HG02840 (cell line): ENCODE data around the gene PCGF6.

Experiments
- ATAC-seq: cut with Tn5 transposase; IDR thresholded peaks from one replicate; pipeline ENCODE4 v1.9.1; 2021; ENCODE audit warnings: mild to moderate bottlenecking, moderate library complexity, moderate number of reproducible peaks; ENCODE audit not compliant: unreplicated experiment, low FRiP score

Gene PCGF6

DNA sequence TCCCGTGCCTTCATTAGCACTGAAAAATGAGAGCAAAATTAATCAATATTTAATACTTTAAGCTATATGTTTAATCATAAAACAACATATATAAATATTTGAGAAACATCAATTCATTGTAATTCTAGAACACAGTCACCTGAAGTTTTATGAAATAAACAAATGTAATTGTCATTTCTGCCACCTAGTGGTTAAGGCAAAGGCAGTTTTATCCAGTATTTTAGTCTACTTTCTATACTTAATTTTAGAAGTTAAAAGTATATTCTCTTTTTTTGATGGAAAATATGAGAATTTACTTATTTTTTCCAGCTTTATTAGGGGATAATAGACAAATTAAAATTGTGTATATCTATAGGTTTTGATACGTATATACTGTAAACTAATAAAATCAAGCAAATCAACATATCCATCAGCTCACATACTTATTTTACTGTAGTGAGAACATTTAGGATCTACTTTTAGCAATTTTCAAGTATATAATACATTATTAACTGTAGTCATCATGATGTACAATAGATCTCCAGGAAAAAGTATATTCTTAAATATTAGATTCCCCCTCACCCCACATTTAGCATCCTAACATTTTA lies 16.9 kb downstream of the PCGF6 start:
- ATAC-seq, result no peak

DNA sequence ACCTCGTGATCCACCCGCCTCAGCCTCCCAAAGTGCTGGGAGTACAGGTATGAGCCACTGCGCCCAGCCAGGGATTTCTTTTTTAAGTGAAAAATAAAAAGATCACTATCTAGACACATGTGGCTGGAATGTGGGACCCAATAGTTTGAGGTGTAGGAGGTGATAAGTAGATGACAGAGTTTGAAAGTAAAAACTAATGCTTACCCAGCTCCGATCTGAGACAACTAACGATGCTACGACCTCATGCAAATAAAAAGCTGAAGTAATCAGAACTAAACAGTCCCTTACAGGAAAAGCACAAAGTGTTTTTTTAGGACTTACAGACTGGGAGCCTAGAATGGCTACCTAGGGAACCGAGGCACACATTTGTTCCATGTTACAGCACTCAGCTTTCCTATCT lies 23.0 kb downstream of the PCGF6 start:
- ATAC-seq, result no peak

DNA sequence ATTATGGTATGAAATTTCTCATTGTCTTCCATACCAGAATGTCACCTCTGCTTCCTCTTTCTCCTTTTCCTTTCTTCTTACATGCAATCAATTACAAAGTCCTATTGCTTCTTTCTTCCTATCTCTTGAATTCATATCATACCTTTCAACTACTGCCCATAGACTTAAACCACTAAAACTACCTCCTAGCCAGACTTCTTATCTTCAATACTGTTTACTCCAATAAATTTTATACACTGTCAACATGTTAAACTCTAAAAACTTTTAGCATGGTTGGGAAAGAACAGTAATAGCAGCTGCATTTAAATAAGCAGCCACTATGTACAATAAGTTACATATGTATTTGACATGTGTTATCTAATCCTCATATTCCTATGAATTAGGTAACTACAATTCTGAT lies 34.9 kb downstream of the PCGF6 start:
- ATAC-seq, result no peak

DNA sequence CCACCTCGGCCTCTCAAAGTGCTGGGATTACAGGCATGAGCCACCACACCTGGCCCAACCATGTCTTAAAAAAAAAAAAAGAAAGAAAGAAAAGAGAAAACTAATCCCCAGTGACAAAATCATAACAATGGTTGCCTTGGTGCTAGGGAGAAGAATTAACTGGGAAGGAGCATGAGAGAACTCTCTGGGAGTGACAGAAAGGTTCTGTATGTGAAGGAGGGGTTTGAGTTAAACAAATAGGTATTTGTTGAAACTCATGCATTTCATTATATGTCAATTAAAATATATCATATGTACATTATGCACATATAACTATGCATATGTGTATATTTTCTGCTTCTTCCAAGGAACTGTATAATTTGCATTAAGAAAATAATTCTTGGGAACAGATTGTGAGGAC lies 40.7 kb downstream of the PCGF6 start:
- no peak for ATAC-seq

DNA sequence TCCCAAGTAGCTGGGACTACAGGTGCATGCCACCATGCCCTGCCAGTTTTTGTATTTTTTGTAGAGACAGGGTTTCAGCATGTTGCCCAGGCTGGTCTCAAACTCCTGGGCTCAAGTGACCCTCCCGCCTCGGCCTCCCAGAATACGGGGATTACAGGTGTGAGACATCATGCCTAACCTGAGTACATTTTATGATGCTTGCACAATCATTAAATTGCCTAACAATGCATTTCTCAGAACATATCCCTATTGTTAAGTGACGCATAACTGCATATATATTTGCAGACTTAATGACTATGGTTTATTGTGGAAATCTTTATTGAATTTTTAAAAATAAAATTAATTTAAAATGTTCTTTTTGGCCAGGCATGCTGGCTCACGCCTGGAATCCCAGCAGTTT lies 43.3 kb downstream of the PCGF6 start:
- no peak for ATAC-seq

DNA sequence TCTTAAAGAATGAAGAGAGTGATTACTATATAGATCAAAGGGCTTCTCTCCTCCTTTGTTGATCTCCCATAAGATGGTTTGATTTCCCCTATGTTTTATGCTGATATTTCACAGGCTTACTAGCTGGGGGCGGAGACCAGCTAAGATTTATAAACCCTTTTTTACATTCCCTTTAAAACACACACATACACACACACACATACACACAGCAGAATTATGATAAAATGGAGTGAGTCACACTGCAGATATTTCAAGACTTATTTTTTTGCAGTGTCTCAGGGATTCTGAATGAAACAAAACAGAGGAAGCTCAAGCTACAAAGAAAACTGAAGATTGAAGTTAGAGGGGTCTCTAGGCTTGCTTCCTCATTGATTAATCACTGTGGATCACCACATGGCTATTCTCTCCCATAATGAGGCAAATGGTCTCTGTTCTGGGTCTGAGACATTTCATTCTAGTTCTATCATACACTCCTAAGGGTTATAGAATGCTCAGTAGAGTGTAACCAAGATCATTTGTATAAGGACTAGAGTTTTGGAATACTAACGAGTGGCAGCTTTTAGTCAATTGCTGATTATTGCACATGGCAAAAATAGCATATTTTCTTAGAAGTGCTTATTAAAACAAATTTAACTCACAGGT lies 55.4 kb downstream of the PCGF6 start:
- ATAC-seq, result no peak

DNA sequence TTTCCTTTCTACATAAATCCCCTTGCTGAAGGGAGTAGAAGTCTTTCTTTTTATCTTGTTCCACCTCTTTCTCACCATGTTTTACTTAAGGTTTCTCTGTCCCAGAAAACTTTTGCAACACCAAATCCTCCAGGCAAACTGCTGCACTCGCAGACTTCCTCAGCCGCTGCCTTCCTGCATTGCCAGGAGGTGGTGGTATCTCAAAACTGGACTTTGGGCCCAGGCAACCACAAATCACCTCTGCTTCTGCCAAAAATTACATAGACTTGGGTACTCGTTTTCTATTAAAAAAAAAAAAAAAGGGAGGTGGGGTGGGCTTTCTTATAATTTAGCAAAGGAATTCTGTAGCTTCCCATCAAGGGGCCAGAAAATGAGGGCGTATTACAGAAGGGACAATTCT lies 59.4 kb downstream of the PCGF6 start:
- ATAC-seq, result no peak

DNA sequence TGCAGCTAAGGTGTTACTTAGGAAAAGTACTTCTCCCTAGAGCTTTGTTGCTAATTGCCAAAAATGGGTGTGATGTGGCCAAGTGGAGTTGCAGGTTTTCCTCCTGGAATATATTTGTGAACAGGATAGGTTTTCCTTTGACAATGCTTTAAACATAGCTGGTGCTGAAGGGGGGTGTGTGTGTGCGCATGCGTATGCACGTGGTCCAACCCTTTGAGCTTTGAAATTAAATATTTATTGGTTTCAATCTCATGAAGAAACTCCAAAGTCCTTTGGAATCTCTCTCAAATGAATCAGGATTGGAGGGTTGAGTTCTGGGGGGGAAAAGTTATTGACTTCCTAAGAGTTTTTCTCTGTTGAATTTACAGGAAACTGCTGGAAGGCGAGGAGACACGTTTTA lies 62.9 kb downstream of the PCGF6 start:
- ATAC-seq, result no peak

DNA sequence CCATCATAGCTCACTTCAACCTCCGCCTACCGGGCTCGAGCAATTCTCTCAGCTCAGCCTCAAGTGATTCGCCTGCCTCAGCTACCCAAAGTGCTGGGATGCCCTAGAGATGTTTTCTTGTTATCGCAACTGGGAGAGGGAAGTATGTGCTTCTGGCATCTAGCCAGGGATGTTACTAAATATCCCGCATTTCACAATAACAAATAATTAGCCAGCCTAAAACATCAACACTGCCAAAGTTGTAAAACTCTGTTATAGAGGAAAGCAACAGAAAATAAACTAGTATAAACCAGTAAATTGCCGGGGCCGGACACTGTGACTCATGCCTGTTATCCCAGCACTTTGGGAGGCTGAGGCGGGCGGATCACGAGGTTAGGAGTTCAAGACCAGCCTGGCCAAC lies 66.8 kb downstream of the PCGF6 start:
- no peak for ATAC-seq

DNA sequence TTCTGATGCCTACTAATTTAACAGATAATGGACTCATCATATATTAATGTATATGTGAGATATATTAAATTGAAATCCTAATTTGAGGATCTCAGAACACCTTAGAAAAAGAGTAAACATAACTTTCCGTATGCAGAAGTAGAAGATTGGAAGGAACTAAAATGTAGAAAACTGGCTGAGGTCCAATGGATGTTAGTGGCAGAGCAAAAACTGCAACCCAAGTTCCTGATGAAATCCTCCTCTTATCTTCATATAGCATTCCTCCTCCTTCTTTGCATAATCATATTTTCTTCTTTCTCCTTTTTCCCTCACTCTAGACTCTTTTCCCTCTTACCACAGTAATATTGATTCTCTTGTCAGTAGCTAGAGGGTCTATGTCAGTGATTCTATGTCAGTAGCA lies 68.0 kb downstream of the PCGF6 start:
- no peak for ATAC-seq

DNA sequence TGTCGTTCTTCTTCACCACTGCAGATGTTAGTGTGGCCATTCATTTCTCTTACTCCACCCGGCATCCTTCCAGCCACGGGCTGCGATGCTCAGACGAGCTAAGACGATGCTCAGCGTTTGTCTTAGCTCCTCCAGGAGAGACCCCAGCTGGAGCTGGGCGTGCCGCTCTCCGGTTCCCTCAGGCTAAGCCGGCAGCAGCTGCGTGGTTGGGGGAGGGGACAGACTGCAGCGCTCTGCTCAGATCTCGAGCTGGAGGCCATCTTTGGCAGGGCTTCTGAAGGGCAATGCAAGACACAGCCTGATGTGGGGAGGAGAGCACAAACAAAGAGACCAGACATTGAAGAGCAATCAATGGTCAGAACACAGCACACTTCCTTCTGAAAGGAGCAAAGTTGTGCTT lies 69.2 kb downstream of the PCGF6 start:
- no peak for ATAC-seq

DNA sequence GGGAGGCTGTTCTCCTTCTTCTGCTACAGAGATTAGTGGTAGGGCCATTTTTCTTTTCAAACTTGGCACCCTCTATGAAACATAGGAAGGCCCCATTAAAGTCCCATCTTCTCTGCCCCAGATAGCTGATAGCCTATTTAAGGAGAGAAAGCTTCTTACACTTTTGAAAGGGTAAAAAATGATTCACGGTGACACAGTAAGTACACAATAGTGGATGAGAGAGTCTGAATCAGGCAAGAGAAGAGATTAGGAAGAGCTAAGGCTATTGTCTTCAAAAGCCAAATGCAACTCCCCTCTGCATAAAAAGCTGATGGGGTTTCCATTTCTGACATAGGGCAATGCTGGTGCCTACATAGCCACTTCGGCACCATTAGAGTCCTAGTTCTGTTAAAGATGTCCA lies 70.4 kb downstream of the PCGF6 start:
- no peak for ATAC-seq

DNA sequence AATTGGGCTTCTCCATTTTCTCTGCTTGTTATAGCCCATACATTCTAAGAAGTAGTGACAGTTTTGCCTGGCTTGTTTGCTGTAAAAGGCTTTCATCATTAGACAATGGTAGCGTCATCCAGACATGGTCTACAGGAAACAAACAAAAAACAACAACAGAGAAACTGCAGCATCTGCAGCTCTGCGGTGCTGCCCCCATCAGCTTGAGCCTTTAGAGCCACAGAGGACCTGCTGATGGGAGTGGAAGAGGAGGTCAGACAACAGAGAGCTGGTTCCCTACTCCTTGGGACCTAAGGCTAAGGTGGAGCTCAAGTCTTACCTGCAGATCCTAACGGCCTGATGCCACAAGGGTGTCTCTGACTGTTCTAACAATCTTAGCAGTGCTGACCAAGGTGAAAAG lies 70.9 kb downstream of the PCGF6 start:
- no peak for ATAC-seq

DNA sequence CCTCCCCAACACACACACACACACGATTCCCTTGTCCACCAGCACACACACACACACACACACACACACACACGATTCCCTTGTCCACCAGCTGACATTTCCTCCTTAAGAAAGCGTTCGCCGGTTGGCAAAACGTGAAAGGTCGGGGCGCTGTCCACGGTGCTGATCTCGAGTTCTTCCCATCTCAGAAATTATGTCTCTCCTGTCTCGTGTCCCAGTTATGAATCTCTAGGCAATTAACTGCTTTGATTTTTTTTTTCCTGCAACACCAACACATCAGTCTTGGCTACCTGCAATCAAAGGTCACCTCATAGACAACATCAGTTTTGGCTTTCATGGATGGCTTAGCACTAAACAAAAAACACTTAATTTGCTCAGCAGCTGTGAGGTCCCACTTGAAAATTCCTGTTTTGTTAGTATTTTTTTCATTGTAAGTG lies 72.1 kb downstream of the PCGF6 start:
- no peak for ATAC-seq

DNA sequence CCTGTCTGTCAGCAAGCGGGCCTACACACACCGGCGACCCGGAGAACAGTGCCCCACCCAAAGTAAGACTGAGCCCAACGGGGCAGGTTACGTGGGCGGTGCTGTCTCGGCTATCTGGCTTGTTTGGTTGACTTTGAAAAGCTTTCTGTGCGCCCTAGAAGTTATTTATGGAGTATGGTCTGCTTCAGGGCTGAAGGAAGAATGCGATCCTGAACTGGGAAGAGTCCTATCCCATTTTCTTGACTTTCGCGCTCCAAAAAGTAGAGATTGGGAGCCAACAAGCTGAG lies 72.5 kb downstream of the PCGF6 start:
- no peak for ATAC-seq

DNA sequence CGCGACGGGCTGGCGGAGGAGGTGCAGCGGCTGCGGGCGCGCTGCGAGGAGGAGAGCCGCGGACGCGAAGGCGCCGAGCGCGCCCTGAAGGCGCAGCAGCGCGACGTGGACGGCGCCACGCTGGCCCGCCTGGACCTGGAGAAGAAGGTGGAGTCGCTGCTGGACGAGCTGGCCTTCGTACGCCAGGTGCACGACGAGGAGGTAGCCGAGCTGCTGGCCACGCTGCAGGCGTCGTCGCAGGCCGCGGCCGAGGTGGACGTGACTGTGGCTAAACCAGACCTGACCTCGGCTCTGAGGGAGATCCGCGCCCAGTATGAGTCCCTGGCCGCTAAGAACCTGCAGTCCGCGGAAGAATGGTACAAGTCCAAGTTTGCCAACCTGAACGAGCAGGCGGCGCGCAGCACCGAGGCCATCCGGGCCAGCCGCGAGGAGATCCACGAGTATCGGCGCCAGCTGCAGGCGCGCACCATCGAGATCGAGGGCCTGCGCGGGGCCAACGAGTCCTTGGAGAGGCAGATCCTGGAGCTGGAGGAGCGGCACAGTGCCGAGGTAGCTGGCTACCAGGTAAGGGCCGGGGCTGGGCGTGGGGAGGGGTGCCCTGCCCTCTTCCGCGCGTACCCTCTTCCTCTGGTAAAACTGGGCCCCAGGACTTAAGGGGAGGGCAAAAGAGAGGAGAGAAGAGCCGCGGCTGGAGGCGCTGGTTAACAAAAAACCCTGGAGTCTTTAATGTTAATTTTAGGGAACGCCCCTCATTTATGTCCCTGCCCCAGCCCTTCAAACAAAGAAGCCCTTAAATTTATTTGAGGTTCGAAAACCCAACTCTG lies 73.0 kb downstream of the PCGF6 start:
- ATAC-seq, result no peak

DNA sequence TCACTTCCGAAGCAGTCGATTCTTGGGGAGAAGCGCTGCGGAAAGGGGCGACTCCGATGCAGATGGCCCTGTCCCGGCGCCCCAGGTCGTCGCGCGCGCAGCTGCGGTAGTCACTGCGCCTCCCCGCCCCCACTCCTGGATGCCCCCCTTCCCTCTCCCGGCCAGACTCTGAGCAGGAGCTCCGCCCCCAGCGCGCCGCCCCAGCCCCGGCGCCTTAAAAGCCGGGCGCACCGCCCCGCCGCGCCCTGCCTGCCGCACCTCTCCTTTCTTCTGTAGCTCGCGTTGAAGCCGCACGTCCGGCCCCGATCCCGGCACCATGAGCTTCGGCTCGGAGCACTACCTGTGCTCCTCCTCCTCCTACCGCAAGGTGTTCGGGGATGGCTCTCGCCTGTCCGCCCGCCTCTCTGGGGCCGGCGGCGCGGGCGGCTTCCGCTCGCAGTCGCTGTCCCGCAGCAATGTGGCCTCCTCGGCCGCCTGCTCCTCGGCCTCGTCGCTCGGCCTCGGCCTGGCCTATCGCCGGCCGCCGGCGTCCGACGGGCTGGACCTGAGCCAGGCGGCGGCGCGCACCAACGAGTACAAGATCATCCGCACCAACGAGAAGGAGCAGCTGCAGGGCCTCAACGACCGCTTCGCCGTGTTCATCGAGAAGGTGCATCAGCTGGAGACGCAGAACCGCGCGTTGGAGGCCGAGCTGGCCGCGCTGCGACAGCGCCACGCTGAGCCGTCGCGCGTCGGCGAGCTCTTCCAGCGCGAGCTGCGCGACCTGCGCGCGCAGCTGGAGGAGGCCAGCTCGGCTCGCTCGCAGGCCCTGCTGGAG lies 73.8 kb downstream of the PCGF6 start, which contains the start of gene INA:
Gene INA, plus strand, starts transcription at position 243 of the 817 bp plus-strand sequence. Its CDS starts 74 bp downstream, at position 317.
- no peak for ATAC-seq

DNA sequence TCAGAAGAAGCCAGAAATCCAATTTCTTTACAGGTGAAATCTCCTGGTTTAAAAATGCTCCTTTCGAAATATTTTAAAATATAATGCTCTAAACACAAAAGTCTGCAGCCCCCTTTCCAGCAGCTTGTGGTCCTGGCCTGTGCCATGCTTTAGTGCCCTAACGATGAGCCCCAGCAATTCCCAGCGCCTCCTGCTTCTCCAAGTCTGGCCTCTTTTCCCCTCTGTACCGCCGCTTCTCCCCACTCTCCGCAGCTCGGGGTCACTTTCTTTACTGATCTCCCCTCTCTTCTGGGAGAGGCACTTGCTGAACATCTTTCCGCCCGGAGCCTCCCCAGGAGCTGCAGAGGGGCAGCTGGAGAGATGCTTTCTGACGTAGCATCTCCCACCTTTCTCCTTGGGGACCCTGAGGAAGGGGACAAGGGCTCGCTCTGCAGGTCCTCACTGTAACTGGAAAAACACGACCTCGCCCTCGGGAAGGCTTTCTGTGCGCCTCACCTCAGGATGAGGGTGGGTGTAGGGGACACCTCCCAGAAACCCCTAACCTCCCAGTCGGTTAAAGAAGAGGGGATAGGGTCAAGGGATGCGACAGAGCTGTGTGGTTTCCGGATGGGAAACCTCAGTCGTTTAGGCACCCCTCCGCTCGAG lies 74.6 kb downstream of the PCGF6 start:
- no peak for ATAC-seq

DNA sequence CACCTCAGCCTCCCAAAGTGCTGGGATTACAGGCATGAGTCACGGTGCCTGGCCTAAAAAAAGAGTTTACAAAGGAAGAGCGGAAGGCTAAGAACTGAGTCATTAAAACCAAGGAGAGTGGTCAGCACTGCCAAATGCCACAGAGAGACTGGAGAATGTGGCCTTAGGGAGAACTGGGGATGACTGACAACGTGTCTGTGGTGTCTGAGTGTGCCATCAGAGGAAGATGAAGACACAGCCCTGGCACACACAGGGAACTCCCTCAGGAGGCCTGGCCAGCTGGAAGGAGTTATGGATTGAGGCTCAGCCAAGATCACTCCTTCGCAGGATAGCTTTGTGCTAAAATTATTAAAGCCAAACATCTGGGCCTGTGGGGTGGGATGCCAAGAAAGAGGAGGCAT lies 77.9 kb downstream of the PCGF6 start:
- ATAC-seq, result no peak

DNA sequence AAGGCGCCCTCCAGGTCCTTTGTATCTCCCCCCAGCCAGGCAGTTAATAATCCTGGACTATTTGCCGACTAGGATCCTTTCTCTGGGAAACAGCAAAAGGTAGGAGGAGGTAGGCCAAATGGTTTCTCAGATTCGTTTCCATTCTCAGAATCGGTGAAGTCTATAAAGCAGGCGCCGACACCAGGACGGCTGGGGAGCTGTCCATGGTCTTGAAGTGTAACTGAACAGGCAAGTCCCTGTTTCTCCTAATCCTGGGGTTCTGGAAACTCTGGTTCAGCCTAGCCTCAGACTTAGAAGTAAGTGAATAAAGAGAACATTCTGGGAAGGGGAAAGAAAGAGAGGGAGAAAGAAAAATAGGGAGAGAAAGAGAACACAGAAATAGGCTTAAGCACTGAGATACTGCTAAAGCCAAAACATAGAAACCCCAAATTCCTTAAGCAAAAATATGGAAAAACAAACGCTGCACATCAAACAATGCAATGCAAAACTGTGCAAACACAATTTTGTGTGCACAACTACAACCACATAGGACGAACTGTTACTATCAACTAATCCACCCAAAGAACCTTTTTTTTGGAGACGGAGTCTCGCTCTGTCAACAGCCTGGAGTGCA lies 85.1 kb downstream of the PCGF6 start:
- ATAC-seq, result no peak
